ENCODE data around the gene UNC13A. TPM values are rescaled to one million over a fixed set of nuclear protein-coding genes. Genes with fewer than 3 reads are reported as not detected.

UNC13A gene
- total and polyA plus RNA-seq, 8 donors = under 0.01 to 2.2 (median 0.15) TPM; not detected in 1

GRCh38 chr19:17725422-17726078, 37.4 kb upstream of the UNC13A start:
- DNase-seq = no peak
- intact Hi-C loops (cut with DNase I; ENCODE audit: low total_unique reads) = no loop called here
- 77 to 87% (median 82%) methylated on average over 15 to 21 of the region's 21 CpGs for WGBS, 5 donors
- Histone ChIP-seq H3K27ac (no peak overlapping the region), H3K36me3 (peaks cover 56 to 92% (median 79%) of the 10 kb centered on the region in 4 donors), H3K4me3 (no peak overlapping the region), H3K27me3 (no peaks in the 10 kb centered on the region), H3K4me1 (peaks cover 20 to 50% (median 28%) of the 10 kb centered on the region in 4 donors), H3K9me3 (no peaks in the 10 kb centered on the region)
- TF ChIP-seq EP300 (IDR thresholded peaks at IDR 0.05) = no peak
- TF ChIP-seq, protein P1, sequence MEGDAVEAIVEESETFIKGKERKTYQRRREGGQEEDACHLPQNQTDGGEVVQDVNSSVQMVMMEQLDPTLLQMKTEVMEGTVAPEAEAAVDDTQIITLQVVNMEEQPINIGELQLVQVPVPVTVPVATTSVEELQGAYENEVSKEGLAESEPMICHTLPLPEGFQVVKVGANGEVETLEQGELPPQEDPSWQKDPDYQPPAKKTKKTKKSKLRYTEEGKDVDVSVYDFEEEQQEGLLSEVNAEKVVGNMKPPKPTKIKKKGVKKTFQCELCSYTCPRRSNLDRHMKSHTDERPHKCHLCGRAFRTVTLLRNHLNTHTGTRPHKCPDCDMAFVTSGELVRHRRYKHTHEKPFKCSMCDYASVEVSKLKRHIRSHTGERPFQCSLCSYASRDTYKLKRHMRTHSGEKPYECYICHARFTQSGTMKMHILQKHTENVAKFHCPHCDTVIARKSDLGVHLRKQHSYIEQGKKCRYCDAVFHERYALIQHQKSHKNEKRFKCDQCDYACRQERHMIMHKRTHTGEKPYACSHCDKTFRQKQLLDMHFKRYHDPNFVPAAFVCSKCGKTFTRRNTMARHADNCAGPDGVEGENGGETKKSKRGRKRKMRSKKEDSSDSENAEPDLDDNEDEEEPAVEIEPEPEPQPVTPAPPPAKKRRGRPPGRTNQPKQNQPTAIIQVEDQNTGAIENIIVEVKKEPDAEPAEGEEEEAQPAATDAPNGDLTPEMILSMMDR (IDR thresholded peaks at IDR 0.05) = peak in 1 of 7 experiments; percentile 12

DNA sequence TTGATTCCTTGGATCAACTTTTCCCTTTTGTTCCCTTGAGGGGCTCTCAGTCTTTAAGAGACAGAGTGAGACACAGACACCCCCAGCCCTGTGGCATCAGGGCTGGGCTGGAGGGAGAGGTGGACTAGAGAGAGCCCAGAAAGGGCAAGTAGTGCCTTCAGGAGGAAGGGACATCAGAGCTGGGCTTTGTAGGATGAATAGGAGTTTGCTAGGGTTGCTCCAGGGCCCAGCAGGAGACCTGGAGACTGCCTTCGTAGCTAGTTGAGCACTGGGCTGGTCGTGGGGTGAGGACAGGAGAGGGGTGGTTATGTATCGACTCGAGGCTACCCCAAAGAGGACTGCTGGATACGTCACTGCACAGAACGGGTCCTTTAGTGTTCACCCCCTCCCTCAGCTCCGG, 36.5 kb upstream of the UNC13A start:
- peaks cover 26 to 59% (median 36%) of the 10 kb centered on the region in 4 donors for H3K4me1 ChIP-seq
- H3K27me3 ChIP-seq = no peaks in the 10 kb centered on the region
- WGBS, 5 donors = 90 to 98% (median 97%) methylated on average over 7 of the region's 7 CpGs
- intact Hi-C loops (cut with DNase I; ENCODE audit: low total_unique reads) = no loop called here
- TF ChIP-seq, protein P1 (IDR thresholded peaks at IDR 0.05) = no peak
- TF ChIP-seq EP300 (IDR thresholded peaks at IDR 0.05) (no peak), POLR2AphosphoS5 (IDR thresholded peaks at IDR 0.05) (no peak), POLR2A (IDR thresholded peaks at IDR 0.05) (no peak)
- no peaks in the 10 kb centered on the region for H3K9me3 ChIP-seq
- H3K27ac ChIP-seq = no peak overlapping the region
- no peak for DNase-seq
- no peak overlapping the region for H3K4me3 ChIP-seq
- H3K36me3 ChIP-seq = peaks cover 56 to 83% (median 70%) of the 10 kb centered on the region in 4 donors

DNA sequence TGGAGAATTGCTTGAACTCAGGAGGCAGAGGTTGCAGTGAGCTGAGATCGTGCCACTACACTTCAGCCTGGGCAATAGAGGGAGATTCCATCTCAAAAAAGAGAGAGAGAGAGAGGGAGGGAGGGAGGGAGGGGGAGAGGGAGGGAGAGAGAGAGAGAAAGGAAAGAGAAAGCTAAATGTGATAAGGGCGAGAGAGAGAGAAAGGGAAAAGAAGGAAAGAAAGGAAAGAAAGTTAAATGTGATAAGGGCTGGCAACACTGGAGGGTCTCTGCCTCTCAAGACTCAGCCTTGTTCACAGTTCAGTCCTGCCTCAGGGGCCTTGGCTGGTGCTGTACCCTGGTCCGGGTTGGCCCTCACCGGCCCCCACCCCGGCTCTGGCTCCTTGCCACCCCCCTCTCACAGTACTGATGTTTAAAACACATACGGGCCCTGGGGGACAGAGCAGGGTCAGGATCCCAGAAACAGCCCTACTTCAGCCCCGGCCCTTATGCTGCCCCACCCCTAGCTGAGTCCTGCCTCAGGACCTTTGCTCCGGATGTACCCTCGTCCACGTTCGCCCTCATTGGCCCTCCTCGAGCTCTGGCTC, 34.6 kb upstream of the UNC13A start:
- TF ChIP-seq POLR2AphosphoS5 (IDR thresholded peaks at IDR 0.05) = no peak
- TF ChIP-seq, protein P1 (IDR thresholded peaks at IDR 0.05) = no peak
- TF ChIP-seq POLR2A (IDR thresholded peaks at IDR 0.05) = no peak
- no peak for TF ChIP-seq EP300 (IDR thresholded peaks at IDR 0.05)
- Histone ChIP-seq H3K9me3 (no peaks in the 10 kb centered on the region), H3K27ac (peak overlapping the region in 1 of 5 donors; percentile 90), H3K4me3 (no peak overlapping the region), H3K4me1 (peaks cover 26 to 59% (median 47%) of the 10 kb centered on the region in 4 donors), H3K36me3 (peaks cover 40 to 63% (median 51%) of the 10 kb centered on the region in 4 donors), H3K27me3 (no peaks in the 10 kb centered on the region)
- DNase-seq = no peak
- intact Hi-C loops (cut with DNase I; ENCODE audit: low total_unique reads) = no loop called here
- WGBS, 5 donors = 73 to 80% (median 76%) methylated on average over 10 to 12 of the region's 12 CpGs

DNA sequence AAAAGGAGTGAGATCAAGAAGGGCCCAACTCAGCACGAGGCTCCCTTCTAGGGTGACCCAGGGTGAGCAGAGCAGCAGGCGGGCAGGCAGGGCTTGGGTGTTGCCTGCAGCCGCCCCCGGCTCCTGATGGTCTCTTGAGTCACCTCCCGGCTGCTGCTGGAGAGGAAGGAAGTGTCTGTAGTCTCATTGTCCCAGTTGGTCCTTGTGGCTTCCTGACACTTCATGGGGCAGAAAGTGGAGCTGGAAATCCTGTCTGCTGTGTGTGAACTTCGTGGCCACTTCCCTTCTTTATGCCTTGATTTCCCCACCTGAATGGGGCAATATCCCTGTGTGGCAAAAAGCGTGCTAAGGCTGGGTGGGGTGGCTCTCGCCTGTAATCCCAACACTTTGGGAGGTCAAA, 33.7 kb upstream of the UNC13A start:
- Histone ChIP-seq H3K27ac (peak overlapping the region in 3 of 5 donors; percentile 44 to 90 (median 83)), H3K4me1 (peaks cover 26 to 62% (median 53%) of the 10 kb centered on the region in 4 donors), H3K36me3 (peaks cover 31 to 54% (median 42%) of the 10 kb centered on the region in 4 donors), H3K27me3 (no peaks in the 10 kb centered on the region), H3K9me3 (no peaks in the 10 kb centered on the region), H3K4me3 (peak overlapping the region in 2 of 4 donors; percentile 97 to 100)
- TF ChIP-seq POLR2AphosphoS5 (IDR thresholded peaks at IDR 0.05) = no peak
- TF ChIP-seq POLR2A (IDR thresholded peaks at IDR 0.05) = no peak
- no peak for TF ChIP-seq EP300 (IDR thresholded peaks at IDR 0.05)
- peak in 1 of 2 donors; percentile 36 for DNase-seq
- intact Hi-C loops (cut with DNase I; ENCODE audit: low total_unique reads) = no loop called here
- WGBS, 5 donors = 48 to 66% (median 63%) methylated on average over 4 to 8 of the region's 8 CpGs

All from stomach (tissue), 9 donors.